ENCODE measurements around the gene MAPKAP1. TPM values are rescaled to one million over a fixed set of nuclear protein-coding genes. Genes with fewer than 3 reads are reported as not detected.

MAPKAP1 gene
- total and polyA plus RNA-seq, 2 of the 13 experiments (the other 11 are each of a cell fraction or from before 2014, with no cell fraction given) = 45.0 to 64.3 TPM

DNA sequence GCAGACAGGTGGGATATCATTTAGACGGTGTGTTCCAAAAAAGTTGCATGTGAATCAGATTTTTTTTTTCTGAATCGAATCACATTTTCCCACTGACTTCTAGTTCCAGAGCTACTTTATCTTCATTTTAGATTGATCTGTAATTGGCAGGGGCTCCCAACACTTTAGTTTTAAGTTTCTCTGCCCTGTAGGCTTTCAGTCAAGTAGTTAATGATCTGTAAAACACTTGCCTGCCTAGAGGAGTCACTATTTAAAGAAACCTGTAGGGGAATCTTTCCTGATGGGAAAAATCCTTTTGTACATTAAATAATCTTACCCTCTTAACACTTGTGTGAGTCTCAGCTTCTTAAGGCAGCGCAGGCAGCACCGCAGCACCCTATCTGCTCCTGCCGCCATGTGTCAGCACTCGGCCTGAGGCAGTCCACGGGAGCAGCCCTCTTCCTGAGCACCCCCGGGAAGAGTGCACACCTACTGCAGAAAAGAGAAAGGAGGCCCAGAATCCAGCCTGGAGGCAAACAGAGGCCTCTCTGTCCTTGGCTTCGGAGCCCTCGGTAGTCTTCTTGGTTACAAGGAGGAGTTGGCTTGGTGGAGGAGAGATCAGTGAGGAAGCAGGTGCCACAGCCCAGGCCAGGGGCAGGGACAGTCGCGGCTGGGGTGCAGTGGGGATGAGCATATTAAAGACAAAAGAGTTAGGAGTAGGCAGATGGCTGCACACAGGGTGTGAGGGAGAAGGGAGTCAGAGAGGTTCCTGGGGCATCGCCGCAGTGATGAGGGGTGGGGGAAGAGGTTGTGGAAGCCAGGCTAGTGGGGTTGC is 236.0 kb downstream of the MAPKAP1 start:
- 96% methylated on average over 14 of the region's 14 CpGs for WGBS (ENCODE audit: low lambda C conversion rate)
- ChIA-PET POLR2A (no interaction called here), CTCF (ENCODE audit: low intra/inter-chr PET ratio, low total read pairs) (no interaction called here)
- TF ChIP-seq CREM (IDR thresholded peaks at IDR 0.05) = no peak
- no peak for TF ChIP-seq CREM (CRISPR knock-in tag; IDR thresholded peaks at IDR 0.05)
- TF ChIP-seq PHF20 (CRISPR knock-in tag; IDR thresholded peaks at IDR 0.05) = no peak
- TF ChIP-seq NFATC3 (CRISPR knock-in tag; IDR thresholded peaks at IDR 0.05) = no peak
- TF ChIP-seq MIER2 (CRISPR knock-in tag; IDR thresholded peaks at IDR 0.05) = no peak
- no peak for TF ChIP-seq ZFX (CRISPR knock-in tag; IDR thresholded peaks at IDR 0.05; ENCODE audit: low read depth)
- TF ChIP-seq, protein P1, sequence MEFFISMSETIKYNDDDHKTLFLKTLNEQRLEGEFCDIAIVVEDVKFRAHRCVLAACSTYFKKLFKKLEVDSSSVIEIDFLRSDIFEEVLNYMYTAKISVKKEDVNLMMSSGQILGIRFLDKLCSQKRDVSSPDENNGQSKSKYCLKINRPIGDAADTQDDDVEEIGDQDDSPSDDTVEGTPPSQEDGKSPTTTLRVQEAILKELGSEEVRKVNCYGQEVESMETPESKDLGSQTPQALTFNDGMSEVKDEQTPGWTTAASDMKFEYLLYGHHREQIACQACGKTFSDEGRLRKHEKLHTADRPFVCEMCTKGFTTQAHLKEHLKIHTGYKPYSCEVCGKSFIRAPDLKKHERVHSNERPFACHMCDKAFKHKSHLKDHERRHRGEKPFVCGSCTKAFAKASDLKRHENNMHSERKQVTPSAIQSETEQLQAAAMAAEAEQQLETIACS (CRISPR knock-in tag; IDR thresholded peaks at IDR 0.05) = no peak
- TF ChIP-seq ZNF276 (CRISPR knock-in tag; IDR thresholded peaks at IDR 0.05; ENCODE audit: low read depth) = no peak
- no peak for TF ChIP-seq CEBPG (CRISPR knock-in tag; IDR thresholded peaks at IDR 0.05)
- no peak for TF ChIP-seq ZNF614 (CRISPR knock-in tag; IDR thresholded peaks at IDR 0.05; ENCODE audit: borderline replicate concordance)
- no peak for TF ChIP-seq BRCA1 (CRISPR knock-in tag; IDR thresholded peaks at IDR 0.05)
- no peak for TF ChIP-seq ZNF546 (CRISPR knock-in tag; conservative IDR thresholded peaks at IDR 0.05)
- TF ChIP-seq TSC22D2 (CRISPR knock-in tag; IDR thresholded peaks at IDR 0.05; ENCODE audit: borderline replicate concordance) = no peak
- no peak for TF ChIP-seq SNRNP70 (IDR thresholded peaks at IDR 0.05; ENCODE audit: low read depth, low read length)
- no peak for TF ChIP-seq ZBTB21 (CRISPR knock-in tag; IDR thresholded peaks at IDR 0.05)
- no peak for TF ChIP-seq ZNF264 (CRISPR knock-in tag; IDR thresholded peaks at IDR 0.05)
- TF ChIP-seq RELA (CRISPR knock-in tag; IDR thresholded peaks at IDR 0.05) = no peak
- TF ChIP-seq ZNF878 (CRISPR knock-in tag; IDR thresholded peaks at IDR 0.05) = no peak
- TF ChIP-seq SIX4 (CRISPR knock-in tag; IDR thresholded peaks at IDR 0.05) = no peak
- TF ChIP-seq, protein P2, sequence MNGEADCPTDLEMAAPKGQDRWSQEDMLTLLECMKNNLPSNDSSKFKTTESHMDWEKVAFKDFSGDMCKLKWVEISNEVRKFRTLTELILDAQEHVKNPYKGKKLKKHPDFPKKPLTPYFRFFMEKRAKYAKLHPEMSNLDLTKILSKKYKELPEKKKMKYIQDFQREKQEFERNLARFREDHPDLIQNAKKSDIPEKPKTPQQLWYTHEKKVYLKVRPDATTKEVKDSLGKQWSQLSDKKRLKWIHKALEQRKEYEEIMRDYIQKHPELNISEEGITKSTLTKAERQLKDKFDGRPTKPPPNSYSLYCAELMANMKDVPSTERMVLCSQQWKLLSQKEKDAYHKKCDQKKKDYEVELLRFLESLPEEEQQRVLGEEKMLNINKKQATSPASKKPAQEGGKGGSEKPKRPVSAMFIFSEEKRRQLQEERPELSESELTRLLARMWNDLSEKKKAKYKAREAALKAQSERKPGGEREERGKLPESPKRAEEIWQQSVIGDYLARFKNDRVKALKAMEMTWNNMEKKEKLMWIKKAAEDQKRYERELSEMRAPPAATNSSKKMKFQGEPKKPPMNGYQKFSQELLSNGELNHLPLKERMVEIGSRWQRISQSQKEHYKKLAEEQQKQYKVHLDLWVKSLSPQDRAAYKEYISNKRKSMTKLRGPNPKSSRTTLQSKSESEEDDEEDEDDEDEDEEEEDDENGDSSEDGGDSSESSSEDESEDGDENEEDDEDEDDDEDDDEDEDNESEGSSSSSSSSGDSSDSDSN (CRISPR knock-in tag; IDR thresholded peaks at IDR 0.05) = no peak

More for the DNA sequence above, 236.0 kb downstream of the MAPKAP1 start:
- in situ Hi-C loops (cut with HindIII; ENCODE audit: extremely low pct_ligation_motif_present, low pct_unique_long_range_greater_than_20kb) (no loop called here), intact Hi-C loops (cut with micrococcal nuclease; ENCODE audit: unreplicated experiment) (no loop called here)
- Histone ChIP-seq H3K9ac (ENCODE audit: insufficient read depth, low read depth, low read length) (no peak overlapping the region), H3K4me2 (ENCODE audit: low read depth, low read length) (no peak overlapping the region), H3K36me3 (replicated peaks in 1 of 2; ENCODE audit: control insufficient read depth in 1 of 2, insufficient read depth in 2 of 2, low read length in 2 of 2) (peaks cover 3% of the 10 kb centered on the region in 2 experiments; a peak in 2 of 5 replicates), H4K20me1 (ENCODE audit: insufficient read depth, low read length) (no peaks in the 10 kb centered on the region), H3K4me1 (ENCODE audit: insufficient read depth, low read length) (peaks cover 19% of the 10 kb centered on the region), H3K27me3 (ENCODE audit: control insufficient read depth in 1 of 2, insufficient read depth in 2 of 2, low read length in 2 of 2) (no peaks in the 10 kb centered on the region), H3K9me3 (ENCODE audit: low read length) (no peaks in the 10 kb centered on the region), H3K4me3 (replicated peaks in 1 of 3; ENCODE audit: insufficient read depth in 1 of 3, low read depth in 2 of 3, low read length in 3 of 3) (no peak overlapping the region), H3K27ac (ENCODE audit: extremely low read length, insufficient read depth, low read length) (no peak overlapping the region), H2AFZ (ENCODE audit: low read length) (no peak overlapping the region), H3K79me2 (ENCODE audit: insufficient read depth, low read length) (no peaks in the 10 kb centered on the region)
- no peak for DNase-seq (ENCODE audit: low spot score)
- ATAC-seq = no peak
- no TSS peak for BruUV-seq (replicated peaks)
- no peak for FAIRE-seq

Measured in HepG2 (cell line).